HG03457 (cell line): ENCODE measurements around the gene ERCC1.
"Not testable (repeated sequence)": the region's sequence is repeated elsewhere in the genome, so short reads cannot be mapped to it uniquely, and the experiment has no call there.

ENCODE experiments used
- ATAC-seq: cut with Tn5 transposase; IDR thresholded peaks from one replicate; pipeline ENCODE4 v1.9.1; 2021; ENCODE audit warnings: moderate number of reproducible peaks; ENCODE audit not compliant: unreplicated experiment

The ERCC1 gene

GRCh38 chr19:45431008-45431407 is 7.3 kb upstream of the ERCC1 start:
- ATAC-seq: not testable (repeated sequence)

- ATAC-seq: not testable (repeated sequence)
Measured at GRCh38 chr19:45429896-45430295, 6.2 kb upstream of the ERCC1 start.

- no peak for ATAC-seq
Measured at GRCh38 chr19:45428384-45429231, 4.9 kb upstream of the ERCC1 start.

GRCh38 chr19:45424191-45425058 is 708 bp upstream of the ERCC1 start:
- ATAC-seq: no peak

GRCh38 chr19:45423033-45423588 is 606 bp downstream of the ERCC1 start:
- ATAC-seq: no peak

- ATAC-seq: no peak
Measured at GRCh38 chr19:45421947-45422498, 1.7 kb downstream of the ERCC1 start.

GRCh38 chr19:45420871-45421270 is 2.8 kb downstream of the ERCC1 start:
- no peak for ATAC-seq

GRCh38 chr19:45420356-45420755 is 3.4 kb downstream of the ERCC1 start:
- ATAC-seq: no peak

- no peak for ATAC-seq
Measured at GRCh38 chr19:45419895-45420294, 3.8 kb downstream of the ERCC1 start.

GRCh38 chr19:45419396-45419795 is 4.3 kb downstream of the ERCC1 start:
- no peak for ATAC-seq

GRCh38 chr19:45418802-45419201 is 4.9 kb downstream of the ERCC1 start:
- ATAC-seq: no peak

GRCh38 chr19:45417151-45417550 is 6.6 kb downstream of the ERCC1 start:
- no peak for ATAC-seq

GRCh38 chr19:45414468-45414867 is 9.2 kb downstream of the ERCC1 start:
- ATAC-seq: no peak

GRCh38 chr19:45413497-45413896 is 10.2 kb downstream of the ERCC1 start:
- ATAC-seq: no peak

- not testable (repeated sequence) for ATAC-seq
Measured at GRCh38 chr19:45410330-45410729, 13.4 kb downstream of the ERCC1 start.

- no peak for ATAC-seq
Measured at GRCh38 chr19:45409557-45409920, 14.2 kb downstream of the ERCC1 start.

- no peak for ATAC-seq
Measured at GRCh38 chr19:45408830-45409556, 14.7 kb downstream of the ERCC1 start.

GRCh38 chr19:45408121-45408520 is 15.6 kb downstream of the ERCC1 start:
- ATAC-seq: no peak

GRCh38 chr19:45407585-45407984 is 16.1 kb downstream of the ERCC1 start:
- ATAC-seq: not testable (repeated sequence)

GRCh38 chr19:45407091-45407375 is 16.7 kb downstream of the ERCC1 start:
- no peak for ATAC-seq
